WI38 (cell line): ENCODE data around the gene PSIP1.
A peak's percentile ranks its signal among the peaks of the same experiment; 100 is the strongest.

ENCODE experiments used
- H3K4me3 ChIP-seq: 2 replicates; pipeline ENCODE4 v1.5.1; 2011; ENCODE audit warnings: low read depth, mild to moderate bottlenecking, control low read depth, low read length
- TF ChIP-seq, protein P1 (sequence below): IDR thresholded peaks from 2 replicates; pipeline ENCODE4 v1.5.1; 2012; ENCODE audit warnings: low read depth, mild to moderate bottlenecking, control low read depth, low read length

PSIP1 gene

DNA sequence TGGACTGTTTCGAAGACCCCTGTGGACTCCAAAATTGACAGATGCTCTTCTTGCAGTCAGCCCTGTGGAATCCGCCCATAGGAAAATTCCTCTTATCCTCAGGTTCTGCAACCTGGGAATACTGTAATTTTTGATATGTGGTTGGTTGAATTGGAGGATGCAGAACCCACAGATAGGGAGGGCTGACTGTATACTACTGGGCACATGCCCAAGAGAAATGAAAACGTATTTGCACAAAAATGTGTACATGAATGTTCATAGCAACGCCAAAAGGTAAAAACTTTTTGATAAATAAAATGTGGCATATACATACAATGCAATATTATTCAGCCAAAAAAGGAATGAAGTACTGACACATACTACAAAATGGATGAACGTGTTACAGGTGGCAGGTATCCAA lies 90.0 kb downstream of the PSIP1 start:
- H3K4me3 ChIP-seq = no peak overlapping the region
- TF ChIP-seq, protein P1, sequence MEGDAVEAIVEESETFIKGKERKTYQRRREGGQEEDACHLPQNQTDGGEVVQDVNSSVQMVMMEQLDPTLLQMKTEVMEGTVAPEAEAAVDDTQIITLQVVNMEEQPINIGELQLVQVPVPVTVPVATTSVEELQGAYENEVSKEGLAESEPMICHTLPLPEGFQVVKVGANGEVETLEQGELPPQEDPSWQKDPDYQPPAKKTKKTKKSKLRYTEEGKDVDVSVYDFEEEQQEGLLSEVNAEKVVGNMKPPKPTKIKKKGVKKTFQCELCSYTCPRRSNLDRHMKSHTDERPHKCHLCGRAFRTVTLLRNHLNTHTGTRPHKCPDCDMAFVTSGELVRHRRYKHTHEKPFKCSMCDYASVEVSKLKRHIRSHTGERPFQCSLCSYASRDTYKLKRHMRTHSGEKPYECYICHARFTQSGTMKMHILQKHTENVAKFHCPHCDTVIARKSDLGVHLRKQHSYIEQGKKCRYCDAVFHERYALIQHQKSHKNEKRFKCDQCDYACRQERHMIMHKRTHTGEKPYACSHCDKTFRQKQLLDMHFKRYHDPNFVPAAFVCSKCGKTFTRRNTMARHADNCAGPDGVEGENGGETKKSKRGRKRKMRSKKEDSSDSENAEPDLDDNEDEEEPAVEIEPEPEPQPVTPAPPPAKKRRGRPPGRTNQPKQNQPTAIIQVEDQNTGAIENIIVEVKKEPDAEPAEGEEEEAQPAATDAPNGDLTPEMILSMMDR = no peak

DNA sequence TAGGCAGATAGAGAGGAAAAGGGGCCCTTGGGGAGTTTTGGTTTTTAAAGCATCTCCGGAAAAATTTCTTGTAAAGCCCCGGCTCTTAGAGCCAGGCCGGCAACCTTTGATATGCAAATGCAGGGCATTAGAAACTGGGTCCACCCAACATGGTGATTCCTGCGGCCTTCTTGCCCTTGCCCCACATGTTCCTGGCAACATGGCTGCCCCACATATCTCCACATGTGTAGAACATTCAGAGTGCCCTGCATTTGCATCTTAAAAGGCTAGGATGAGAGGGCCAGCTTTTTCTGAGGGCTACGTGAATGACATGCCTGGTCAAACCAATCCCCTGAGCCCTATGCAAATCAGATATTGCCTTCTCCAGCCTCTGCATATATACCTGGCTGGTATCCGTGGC lies 93.1 kb downstream of the PSIP1 start:
- TF ChIP-seq, protein P1 = no peak
- H3K4me3 ChIP-seq = no peak overlapping the region

DNA sequence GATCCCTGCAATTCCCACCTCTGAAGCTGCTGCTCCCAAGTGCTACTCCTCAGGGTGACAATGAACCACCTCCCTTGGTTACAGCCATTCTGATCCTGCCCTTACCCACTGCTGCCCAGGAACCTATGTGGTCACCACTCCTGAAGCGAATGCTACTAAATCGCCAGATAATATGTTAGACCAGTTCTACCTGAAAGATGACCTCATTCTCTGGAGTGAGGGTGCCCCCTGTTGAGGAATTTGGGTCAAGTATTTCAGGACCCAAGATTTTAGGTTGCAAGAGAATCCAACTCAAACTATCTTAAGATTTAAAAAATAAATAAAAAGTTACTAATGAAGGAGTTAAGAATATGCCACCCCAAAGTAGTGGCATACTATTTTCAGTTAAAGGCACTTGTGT lies 93.9 kb downstream of the PSIP1 start:
- TF ChIP-seq, protein P1 = 0 out of 2 replicates have a peak, but pooled peaks have one; percentile 23
- H3K4me3 ChIP-seq = no peak overlapping the region
